Erythroblast (primary cell): ENCODE results near the gene ASB2.

Experiments used
- DNase-seq, 2 experiments: peaks; one replicate each; lab custom pipeline; 2025; lab: John Stamatoyannopoulos, UW
- GATA1 ChIP-seq: IDR thresholded peaks from 2 replicates; pipeline ENCODE4 v1.6.1; 2011; ENCODE audit warnings: low read depth, mild to moderate bottlenecking, control low read depth, low read length, moderate library complexity
- POLR2A ChIP-seq: IDR thresholded peaks from 2 replicates; pipeline ENCODE4 v1.6.1; 2011; ENCODE audit warnings: mild to moderate bottlenecking, low read length

ASB2 gene, protein sequence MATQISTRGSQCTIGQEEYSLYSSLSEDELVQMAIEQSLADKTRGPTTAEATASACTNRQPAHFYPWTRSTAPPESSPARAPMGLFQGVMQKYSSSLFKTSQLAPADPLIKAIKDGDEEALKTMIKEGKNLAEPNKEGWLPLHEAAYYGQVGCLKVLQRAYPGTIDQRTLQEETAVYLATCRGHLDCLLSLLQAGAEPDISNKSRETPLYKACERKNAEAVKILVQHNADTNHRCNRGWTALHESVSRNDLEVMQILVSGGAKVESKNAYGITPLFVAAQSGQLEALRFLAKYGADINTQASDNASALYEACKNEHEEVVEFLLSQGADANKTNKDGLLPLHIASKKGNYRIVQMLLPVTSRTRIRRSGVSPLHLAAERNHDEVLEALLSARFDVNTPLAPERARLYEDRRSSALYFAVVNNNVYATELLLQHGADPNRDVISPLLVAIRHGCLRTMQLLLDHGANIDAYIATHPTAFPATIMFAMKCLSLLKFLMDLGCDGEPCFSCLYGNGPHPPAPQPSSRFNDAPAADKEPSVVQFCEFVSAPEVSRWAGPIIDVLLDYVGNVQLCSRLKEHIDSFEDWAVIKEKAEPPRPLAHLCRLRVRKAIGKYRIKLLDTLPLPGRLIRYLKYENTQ

DNA sequence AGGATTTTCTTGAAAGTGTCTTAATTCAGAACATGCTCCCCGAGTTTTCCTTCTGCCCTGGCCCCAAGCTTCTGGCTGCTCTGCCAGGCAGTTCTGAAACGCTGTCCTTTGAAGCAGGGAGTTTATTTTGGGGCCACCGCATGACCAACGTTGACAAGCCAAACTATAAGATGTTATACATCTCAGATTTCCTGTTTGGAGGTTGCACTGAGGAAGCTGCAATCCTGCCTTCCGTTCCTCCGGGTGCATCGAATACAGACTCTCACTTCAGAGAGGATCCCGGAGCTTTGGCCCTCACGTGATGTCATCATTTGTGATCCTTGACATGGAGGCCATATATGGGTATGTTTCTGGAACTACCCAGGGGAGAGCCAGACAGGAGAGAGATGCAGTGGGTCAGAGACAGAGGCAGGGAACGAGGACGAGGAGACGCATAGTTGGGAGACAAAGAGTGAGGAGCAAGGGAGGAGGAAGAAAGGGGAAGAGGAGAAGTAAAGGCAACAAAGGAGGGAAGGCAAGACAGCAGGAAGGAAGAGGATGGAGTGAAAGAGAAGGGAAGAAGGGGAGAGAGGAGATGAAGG, at the start of gene ASB2:
Gene ASB2, minus strand, starts transcription at position 94 of the 581 bp plus-strand sequence. CDS start 12,031 bp downstream, outside the sequence.
- no peak for DNase-seq
- TF ChIP-seq POLR2A, result no peak
- no peak for TF ChIP-seq GATA1

DNA sequence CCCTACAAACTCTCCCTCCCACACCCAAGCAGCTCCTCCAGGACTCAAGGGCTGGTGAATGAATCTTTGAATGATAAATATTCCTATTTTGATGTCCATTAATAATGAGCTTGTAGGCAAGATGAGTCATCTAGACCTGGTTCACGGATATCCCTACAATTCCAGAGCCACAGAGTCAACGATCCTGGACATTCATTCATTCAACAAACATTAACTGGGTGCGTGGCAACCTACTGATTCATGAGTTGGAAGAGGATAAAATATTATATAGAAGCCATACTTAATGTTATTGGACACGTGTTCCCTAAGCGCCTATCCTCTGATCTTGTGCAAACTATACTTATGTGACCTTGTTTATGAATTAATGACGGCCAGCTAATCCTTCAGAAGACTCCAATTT, 49.4 kb upstream of the ASB2 start:
- no peak for TF ChIP-seq GATA1
- no peak for TF ChIP-seq POLR2A
- DNase-seq, result no peak

DNA sequence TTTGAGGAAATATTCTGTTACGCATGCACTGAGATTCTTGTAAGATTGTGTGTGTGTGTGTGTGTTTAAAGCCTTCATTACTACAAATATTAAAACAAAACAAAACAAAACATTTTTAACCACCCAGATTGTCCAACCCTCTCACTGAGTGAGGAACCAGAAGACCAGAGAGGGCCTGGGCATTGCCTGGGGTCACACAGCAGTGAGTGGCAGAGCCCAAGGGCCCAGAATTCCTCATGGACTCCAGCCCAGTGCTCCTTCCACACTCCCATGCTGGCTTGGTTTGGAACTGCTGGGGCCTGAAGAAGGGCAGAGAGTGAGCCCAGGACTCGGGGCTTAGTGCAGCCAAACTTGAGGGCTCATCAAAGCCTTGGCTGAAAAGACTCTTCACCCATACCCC, 48.2 kb upstream of the ASB2 start:
- no peak for DNase-seq
- TF ChIP-seq POLR2A, result no peak

DNA sequence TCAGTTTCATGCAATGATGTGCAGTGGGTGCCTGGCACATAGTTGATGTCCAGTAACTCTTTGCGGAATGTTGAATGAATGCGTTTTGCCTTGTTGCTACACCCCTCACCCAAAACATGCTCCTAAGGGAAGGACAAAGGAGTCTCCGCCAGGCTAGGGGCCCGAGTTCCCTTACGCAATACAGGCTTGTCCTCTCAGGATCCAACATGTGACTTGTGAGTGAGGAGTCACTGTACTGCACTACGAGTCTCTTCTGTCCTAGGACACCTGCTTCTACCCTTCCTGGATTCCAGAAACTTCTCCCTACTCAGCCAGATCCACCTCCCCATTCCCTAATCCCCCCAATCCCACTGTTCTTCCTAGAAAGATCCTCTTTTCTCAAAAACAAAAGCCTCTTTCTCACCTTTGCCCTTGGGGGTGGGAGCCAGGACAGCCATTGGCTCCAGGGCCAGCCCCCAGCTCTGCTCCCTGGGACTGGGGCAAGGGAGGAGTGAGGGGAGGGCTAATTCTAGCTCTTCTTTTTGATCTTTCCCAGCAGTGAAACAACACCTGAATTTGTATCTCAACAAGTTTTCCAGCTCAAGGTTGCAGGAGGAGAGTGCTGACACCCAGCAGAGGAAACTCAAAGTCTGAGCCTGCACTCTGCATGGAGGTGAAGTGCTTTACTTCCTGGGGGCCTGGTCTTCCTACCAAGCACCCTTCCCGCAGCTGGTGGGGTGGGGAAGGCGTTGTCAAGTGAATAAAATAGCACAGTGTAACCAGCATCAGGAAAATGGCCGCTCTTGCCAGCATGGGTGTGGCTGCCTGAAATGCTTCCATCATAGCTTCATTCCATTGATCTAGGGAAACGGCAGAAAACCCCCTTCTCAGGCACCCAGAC, 46.4 kb upstream of the ASB2 start:
- TF ChIP-seq GATA1 (no peak), POLR2A (no peak)
- no peak for DNase-seq

DNA sequence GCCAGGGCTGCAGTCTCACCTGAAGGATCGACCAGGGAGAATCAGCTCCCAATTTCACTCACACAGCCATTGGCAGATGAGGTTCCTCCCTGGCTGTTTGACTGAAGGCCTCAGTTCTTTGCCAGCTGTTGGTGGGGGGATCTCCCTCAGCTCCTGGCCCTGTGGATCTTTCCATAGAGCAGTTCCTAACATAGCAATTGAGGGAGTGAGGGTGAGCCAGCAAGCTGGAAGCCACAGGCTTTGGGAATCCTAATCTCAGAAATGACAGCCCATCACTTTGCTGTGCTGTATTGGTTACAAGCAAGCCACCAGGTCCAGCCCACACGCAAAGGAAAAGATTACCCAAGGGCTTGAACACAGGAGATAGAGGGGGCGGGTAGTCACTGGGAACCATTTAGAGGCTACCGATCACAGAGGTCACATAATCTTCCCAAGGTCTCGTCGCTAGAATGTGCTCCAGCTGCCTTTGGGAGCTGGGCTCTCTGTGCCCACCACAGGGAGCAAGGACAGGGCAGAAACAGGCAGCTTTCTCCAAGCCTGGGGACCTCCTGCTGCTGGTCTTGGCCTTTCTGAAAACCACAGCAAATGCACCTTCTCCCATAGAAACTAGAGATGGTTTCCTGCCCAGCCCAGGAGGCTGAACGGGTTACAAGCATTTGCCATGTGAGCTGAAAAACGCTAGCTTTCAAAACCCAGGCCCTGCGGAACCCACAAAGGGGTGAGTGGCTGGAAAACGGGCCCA, 45.2 kb upstream of the ASB2 start:
- no peak for DNase-seq
- TF ChIP-seq GATA1 (no peak), POLR2A (no peak)

DNA sequence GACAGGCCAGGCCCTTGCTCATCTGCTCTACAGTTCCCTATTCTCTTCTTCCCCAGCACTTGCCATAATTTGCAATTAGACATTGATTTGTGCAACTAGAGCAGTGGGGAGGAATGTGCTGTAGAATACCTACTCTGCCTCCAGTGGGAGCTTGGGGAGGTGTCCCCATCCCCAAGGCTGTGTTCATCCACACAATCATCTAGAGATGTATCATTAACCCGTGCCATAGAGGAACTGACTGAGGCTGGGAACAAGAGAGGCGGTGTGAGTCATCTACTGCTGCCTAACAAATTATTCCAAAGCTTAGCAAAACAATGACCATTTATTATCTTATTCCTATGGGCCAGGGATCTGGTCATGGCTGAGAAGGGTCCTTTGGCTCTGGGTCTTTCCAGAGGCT, 44.6 kb upstream of the ASB2 start:
- TF ChIP-seq GATA1, result no peak
- no peak for DNase-seq

DNA sequence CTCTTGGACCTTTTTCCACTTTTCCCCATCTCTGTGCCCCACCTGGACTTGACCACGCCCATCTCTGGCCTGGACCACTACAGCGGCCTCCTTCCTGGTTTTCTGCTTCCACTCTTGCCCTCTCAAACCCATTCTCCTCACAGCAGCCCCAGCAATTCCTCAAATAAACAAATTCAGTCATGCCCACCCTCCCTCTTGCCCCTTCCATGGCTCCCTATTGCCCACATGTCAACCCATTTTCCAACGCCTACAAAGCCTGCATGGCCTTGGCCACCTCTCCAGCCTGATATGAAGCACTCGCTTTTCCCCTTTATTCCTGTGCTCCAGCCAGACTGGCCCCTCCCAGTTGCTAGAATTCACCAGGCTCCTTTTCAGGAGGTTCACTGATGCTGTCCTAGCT, 43.9 kb upstream of the ASB2 start:
- TF ChIP-seq GATA1 (no peak), POLR2A (no peak)
- DNase-seq, result no peak

DNA sequence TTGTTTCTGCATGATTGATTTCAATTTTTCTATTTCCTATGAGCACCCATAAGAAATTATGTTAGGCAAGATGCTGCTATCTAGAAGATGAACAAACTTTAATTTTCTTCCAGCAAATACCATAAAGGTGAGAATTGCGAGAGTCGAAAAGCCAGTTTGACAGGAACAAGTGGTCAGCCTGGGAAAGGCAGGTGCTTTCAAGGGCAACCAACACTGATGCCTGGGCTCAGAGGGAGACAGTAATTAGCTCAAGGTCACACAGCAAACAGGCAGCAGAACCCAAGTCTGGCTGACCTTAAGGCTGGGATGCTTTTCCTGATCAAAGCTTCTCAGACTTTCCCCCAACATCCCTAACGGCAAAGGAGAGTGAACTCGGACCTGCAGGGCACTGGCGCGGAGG, 43.0 kb upstream of the ASB2 start:
- TF ChIP-seq POLR2A (no peak), GATA1 (no peak)

DNA sequence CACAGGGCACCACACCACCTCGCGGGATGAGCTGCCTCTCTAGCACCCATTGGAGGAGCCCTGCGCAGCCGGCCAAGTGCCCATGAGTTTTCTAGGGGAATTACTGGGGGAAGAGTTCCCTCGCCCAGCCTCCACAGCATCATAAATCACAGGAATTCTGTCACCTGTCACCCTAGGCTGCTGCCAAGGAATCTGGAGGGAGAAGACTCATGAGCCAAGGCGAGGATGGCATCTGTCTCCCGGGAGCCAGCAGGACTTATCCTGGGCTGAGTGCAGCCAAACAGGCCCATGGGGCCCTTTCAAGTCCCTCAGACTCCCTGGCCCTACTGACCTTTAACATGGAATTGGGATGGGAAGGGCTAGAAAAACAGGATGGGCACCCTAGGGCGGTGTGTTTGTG, 41.9 kb upstream of the ASB2 start:
- no peak for DNase-seq
- TF ChIP-seq GATA1, result no peak
- no peak for TF ChIP-seq POLR2A

More for the DNA sequence above, 43.0 kb upstream of the ASB2 start:
- no peak for DNase-seq

DNA sequence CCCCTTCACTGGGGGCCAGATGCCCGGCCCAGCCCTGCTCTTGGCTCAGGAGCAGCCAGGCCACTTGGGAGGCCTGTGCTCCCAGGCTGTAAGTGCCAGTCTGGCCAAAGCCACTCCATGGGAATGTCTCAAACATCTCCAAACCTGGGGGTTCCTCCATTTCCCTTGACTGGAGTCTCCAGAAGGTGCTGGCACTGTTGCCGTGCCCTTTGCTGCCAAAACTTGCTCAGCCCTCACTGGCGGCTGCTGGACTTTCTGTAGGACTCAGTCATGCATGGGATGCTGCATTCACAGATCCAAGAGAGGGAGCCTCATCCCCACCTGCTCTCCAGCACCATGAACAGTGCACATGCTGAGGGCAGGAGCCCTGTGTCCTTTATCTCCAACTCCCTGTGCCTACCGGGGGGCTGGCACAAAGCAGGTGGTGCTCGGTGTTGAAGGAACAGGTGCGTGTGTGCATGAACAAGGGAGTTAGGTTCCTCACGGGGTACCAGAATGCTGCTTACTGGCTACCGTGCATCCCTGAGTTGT, 40.1 kb upstream of the ASB2 start:
- DNase-seq, result no peak
- TF ChIP-seq GATA1 (no peak), POLR2A (no peak)

DNA sequence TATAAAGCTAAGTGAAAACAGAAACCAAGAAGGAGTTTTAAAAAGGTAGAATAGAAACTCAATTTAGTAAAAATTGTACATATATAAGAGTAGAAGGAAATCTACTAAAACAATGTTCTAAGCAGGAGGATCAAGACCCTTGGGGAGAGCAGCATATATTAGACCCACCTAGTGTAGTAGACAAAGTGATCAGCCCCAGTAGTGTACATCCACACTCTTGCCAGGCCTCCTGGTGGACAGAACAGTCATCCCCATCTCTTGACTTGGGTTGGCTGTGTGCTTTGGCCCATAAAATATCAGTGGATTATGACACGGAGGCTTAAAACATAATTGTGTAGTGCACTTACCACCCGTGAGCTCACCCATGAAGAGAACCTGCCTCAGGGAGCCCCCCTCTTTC, 38.9 kb upstream of the ASB2 start:
- TF ChIP-seq GATA1, result no peak
- no peak for TF ChIP-seq POLR2A
- DNase-seq, result no peak

DNA sequence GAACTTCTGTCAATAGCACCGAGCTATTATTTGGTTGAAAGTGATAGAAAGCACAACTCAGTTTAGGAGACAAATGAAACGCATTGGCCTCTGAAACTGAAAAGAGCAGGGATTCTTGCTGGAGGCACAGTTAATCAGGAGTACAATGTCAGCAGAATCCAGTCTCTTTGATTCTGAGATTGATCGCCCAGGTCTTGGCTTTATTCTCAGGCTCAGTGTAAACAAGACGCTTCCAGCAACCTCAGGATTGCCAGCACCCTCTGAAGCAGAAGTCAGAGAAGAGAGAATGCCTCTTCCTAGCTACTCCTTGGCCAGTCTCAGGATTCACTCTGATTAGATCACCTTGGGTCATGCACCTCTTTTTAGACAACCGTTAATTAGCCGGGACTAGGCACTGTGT, 38.0 kb upstream of the ASB2 start:
- DNase-seq, result no peak
- no peak for TF ChIP-seq GATA1
- no peak for TF ChIP-seq POLR2A

DNA sequence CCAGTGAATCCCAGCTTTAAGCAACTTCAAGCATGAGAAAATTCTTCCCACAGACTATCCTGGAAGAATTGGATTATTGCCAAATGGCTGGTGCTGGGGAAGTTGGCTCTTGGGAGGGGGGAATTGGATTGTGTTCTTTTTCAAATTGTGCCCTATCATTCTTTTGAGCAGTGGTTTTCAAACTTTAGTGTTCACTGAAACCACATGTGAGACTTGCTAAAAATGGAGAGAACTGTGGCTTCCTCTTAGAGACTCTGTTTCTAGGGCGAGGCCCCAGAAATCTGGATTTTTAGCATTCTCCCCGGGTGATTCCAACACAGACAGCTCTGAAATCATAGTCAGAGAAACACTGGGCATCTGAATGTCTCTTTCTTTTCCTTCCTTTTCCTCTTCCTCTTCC, 35.4 kb upstream of the ASB2 start:
- TF ChIP-seq POLR2A, result no peak
- TF ChIP-seq GATA1, result no peak
- no peak for DNase-seq
